Fibroblast of the aortic adventitia (primary cell): ENCODE measurements around the gene LSG1. TPM values are rescaled to one million over a fixed set of nuclear protein-coding genes. Genes with fewer than 3 reads are reported as not detected.

Experiments used
- DNase-seq: peaks from one replicate; pipeline ENCODE4 v3.0.0-alpha.2; 2010; ENCODE audit warnings: low read depth
- H3K4me3 ChIP-seq: 2 replicates; pipeline ENCODE4 v1.5.1; 2011; ENCODE audit warnings: low read depth, mild to moderate bottlenecking, control low read depth, low read length, moderate library complexity
- CTCF ChIP-seq: IDR thresholded peaks from 2 replicates; pipeline ENCODE4 v1.5.1; 2011; ENCODE audit warnings: mild to moderate bottlenecking, low read length, control low read depth, inconsistent platforms; ENCODE audit not compliant: insufficient read depth
- total RNA-seq: library from RNA; depleted of rRNA; stranded (reverse); fragments of >200 nt; gene quantifications from 2 replicates; pipeline ENCODE4 v1.2.3, GENCODE V29; 2012; ENCODE audit warnings: low replicate concordance

LSG1 gene
- total RNA-seq, 1 donor, result 30.6 TPM

GRCh38 chr3:194688200-194688740 is 16.3 kb upstream of the LSG1 start:
- TF ChIP-seq CTCF, result no peak
- peak; percentile 47 for DNase-seq
- peak overlapping the region; percentile 80 for H3K4me3 ChIP-seq

- no peak for TF ChIP-seq CTCF
- peak overlapping the region; percentile 80 for H3K4me3 ChIP-seq
- peak; percentile 53 for DNase-seq
Measured at GRCh38 chr3:194687638-194688199, 15.7 kb upstream of the LSG1 start.

DNA sequence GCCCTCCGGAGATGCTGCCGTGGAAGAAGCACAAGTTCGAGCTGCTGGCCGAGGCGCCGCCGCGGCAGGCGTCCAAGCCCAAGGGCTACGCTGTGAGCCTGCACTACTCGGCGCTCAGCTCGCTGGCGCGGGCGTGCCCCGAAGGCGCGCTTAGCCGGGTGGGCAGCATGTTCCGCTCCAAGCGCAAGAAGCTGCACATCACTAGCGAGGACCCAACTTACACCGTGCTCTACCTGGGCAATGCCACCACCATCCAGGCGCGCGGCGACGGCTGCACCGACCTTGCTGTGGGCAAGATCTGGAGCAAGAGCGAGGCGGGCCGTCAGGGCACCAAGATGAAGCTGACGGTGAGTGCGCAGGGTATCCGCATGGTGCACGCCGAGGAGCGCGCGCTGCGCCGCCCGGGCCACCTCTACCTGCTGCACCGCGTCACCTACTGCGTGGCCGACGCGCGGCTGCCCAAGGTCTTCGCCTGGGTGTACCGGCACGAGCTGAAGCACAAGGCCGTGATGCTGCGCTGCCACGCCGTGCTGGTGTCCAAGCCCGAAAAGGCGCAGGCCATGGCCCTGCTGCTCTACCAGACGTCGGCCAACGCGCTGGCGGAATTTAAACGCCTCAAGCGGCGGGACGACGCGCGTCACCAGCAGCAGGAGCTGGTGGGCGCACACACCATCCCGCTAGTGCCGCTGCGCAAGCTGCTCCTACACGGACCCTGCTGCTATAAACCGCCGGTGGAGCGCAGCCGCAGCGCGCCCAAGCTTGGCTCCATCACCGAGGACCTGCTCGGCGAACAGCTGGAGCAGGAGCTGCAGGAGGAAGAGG is 15.0 kb upstream of the LSG1 start:
- peak; percentile 68 for DNase-seq
- TF ChIP-seq CTCF, result no peak
- peak overlapping the region; percentile 80 for H3K4me3 ChIP-seq

DNA sequence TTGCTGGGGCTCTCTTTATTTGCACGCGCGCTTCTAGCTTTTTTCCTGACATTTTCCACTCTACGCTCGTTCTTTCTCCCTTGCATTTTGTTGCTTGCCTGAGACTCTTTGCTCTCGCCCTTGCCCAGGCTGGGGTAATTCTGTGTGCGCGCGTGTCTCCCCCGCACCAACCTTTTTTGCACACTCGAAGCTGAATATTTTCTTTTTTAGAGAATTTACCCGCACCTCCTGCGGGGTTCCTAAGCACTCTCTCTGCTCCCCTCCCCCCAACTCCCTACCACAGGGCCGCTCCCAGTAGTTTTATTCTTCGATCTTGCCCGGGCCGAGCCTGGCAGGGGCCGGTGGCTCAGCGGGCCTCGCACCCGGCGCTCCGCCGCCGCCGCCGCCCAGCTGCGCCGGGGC is 14.4 kb upstream of the LSG1 start:
- H3K4me3 ChIP-seq, result peak overlapping the region; percentile 80
- DNase-seq, result no peak
- TF ChIP-seq CTCF, result no peak

GRCh38 chr3:194685718-194686413 is 13.9 kb upstream of the LSG1 start, which contains the start of gene FAM43A:
Gene FAM43A, plus strand, starts transcription at chr3:194685883. Its CDS starts 944 bp downstream, at chr3:194686827.
- DNase-seq, result peak; percentile 96
- H3K4me3 ChIP-seq, result peak within 1 kb of the TSS; percentile 80
- peak; percentile 35 for TF ChIP-seq CTCF

DNA sequence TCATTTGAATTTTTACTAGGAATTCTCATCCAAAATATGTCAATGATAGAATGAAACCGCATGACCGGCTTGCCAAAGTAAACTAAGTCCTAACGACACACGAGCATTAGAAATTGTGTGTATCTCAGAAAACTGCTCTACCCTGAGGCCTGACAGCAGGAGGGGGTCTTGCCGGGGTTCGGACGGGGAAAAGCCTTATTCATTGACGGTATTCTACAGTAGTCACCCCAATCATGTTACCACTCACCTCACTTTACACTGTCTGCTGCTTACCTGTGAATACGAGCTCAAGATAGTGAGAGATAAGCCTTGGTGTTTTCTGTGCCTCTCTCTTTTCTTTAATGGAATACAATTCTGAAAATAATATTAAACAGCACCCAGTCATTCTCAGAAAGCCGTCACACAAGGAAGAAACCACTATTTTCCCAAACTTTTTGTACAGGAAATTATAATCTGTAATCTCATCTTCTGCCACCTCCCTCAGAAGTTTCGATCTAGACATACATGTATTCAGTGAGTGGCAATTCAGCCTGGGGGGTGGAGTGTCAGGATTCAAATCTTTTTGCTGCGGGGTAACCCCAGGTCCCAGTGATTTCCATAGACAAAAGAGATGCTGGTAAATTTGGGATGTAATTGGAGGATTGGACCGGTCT is 13.2 kb upstream of the LSG1 start:
- TF ChIP-seq CTCF, result no peak
- peak overlapping the region; percentile 80 for H3K4me3 ChIP-seq
- DNase-seq, result no peak
